ENCODE measurements around the gene STRA8. TPM values are rescaled to one million over a fixed set of nuclear protein-coding genes. Genes with fewer than 3 reads are reported as not detected.

STRA8 gene
- total RNA-seq, 4 donors from 2014 or later: 6.8 TPM; not detected in 3

- 91% methylated on average over 8 of the region's 9 CpGs for WGBS
- Histone ChIP-seq H3K27ac (no peak overlapping the region), H3K36me3 (no peaks in the 10 kb centered on the region), H3K9me3 (no peaks in the 10 kb centered on the region), H3K27me3 (no peaks in the 10 kb centered on the region), H3K4me3 (no peak overlapping the region), H3K4me1 (no peaks in the 10 kb centered on the region)
- TF ChIP-seq EP300 (IDR thresholded peaks at IDR 0.05) (no peak), CTCF (IDR thresholded peaks at IDR 0.05) (no peak), POLR2A (IDR thresholded peaks at IDR 0.05) (no peak), POLR2AphosphoS5 (IDR thresholded peaks at IDR 0.05) (no peak)
- no peak for DNase-seq (ENCODE audit: low spot score in 2 of 2)
These were observed 11.9 kb downstream of the STRA8 start for GRCh38 chr7:135245226-135246190.

DNA sequence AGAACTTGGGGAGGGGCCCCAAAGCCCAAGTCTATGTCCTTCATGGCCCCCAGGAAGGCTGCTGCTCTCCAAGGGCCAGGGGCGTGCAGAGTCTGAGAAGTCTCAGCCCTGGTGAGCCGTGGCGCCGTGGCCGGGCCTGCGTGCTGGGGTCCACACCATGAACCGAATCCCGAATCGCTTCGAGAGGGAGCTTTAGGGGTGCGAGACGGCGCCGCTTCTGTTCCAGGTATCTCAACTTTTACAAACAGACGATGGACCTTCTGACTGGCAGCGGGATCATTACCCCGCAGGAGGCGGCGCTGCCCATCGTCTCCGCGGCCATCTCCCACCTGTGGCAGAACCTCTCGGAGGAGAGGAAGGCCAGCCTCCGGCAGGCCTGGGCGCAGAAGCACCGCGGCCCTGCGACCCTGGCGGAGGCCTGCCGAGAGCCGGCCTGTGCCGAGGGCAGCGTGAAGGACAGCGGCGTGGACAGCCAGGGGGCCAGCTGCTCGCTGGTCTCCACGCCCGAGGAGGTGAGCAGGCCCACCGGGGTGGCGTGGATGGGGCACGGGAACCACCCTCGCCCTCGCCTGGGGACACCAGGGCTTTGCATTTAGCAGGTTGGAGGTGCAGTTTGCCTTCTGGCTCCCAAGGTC, 12.7 kb downstream of the STRA8 start:
- TF ChIP-seq EP300 (IDR thresholded peaks at IDR 0.05) (no peak), CTCF (IDR thresholded peaks at IDR 0.05) (no peak), POLR2AphosphoS5 (IDR thresholded peaks at IDR 0.05) (no peak), POLR2A (IDR thresholded peaks at IDR 0.05) (no peak)
- Histone ChIP-seq H3K27me3 (no peaks in the 10 kb centered on the region), H3K27ac (no peak overlapping the region), H3K4me1 (no peaks in the 10 kb centered on the region), H3K9me3 (no peaks in the 10 kb centered on the region), H3K4me3 (no peak overlapping the region), H3K36me3 (no peaks in the 10 kb centered on the region)
- no peak for DNase-seq (ENCODE audit: low spot score in 2 of 2)
- WGBS: 98% methylated on average over 34 of the region's 43 CpGs

- H3K4me3 ChIP-seq: no peak overlapping the region
- 95% methylated on average over 18 of the region's 22 CpGs for WGBS
- H3K9me3 ChIP-seq: no peaks in the 10 kb centered on the region
- H3K36me3 ChIP-seq: no peaks in the 10 kb centered on the region
- no peak for DNase-seq (ENCODE audit: low spot score in 2 of 2)
- TF ChIP-seq CTCF (IDR thresholded peaks at IDR 0.05) (no peak), POLR2AphosphoS5 (IDR thresholded peaks at IDR 0.05) (no peak), POLR2A (IDR thresholded peaks at IDR 0.05) (no peak), EP300 (IDR thresholded peaks at IDR 0.05) (no peak)
- H3K4me1 ChIP-seq: no peaks in the 10 kb centered on the region
- no peak overlapping the region for H3K27ac ChIP-seq
- no peaks in the 10 kb centered on the region for H3K27me3 ChIP-seq
These were observed 14.3 kb downstream of the STRA8 start for GRCh38 chr7:135247746-135248471.

DNA sequence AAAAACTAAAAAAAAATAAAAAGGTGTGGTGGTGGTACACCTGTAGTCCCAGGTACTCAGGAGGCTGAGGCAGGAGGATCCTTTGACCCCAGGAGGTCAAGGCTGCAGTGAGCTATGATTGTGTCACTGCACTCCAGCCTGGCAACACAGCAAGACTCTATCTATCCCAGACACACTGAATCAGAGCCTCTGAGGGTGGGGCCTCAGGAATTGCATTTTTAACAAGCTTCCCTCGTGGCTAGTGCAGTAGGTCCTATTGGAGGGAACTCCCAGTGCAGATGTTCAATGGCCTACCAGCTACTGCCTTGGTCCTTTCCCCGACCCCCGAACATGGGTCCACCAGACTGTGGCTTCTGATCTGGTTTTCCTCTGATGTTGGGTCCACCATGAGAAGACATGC, 14.9 kb downstream of the STRA8 start:
- peaks cover 6% of the 10 kb centered on the region for H3K4me1 ChIP-seq
- 93% methylated on average over 3 of the region's 3 CpGs for WGBS
- no peak for TF ChIP-seq POLR2AphosphoS5 (IDR thresholded peaks at IDR 0.05)
- no peak for TF ChIP-seq CTCF (IDR thresholded peaks at IDR 0.05)
- no peak for TF ChIP-seq POLR2A (IDR thresholded peaks at IDR 0.05)
- TF ChIP-seq EP300 (IDR thresholded peaks at IDR 0.05): no peak
- no peak overlapping the region for H3K4me3 ChIP-seq
- no peaks in the 10 kb centered on the region for H3K36me3 ChIP-seq
- H3K27ac ChIP-seq: no peak overlapping the region
- no peaks in the 10 kb centered on the region for H3K9me3 ChIP-seq
- no peaks in the 10 kb centered on the region for H3K27me3 ChIP-seq
- DNase-seq (ENCODE audit: low spot score in 2 of 2): no peak
